Vagina (tissue), 2 donors: ENCODE measurements around the gene CFAP47.

Source experiments
- CTCF ChIP-seq, 3 experiments: fragments of 450-650 bp in 2 of 3; fragments of 200-600 bp in 1 of 3; sonication (generic) in 1 of 3; IDR thresholded peaks; one replicate each; pipeline ENCODE4 v1.5.1; 2017 to 2019; ENCODE audit warnings: antibody characterized with exemption in 3 of 3, mild to moderate bottlenecking in 2 of 3, moderate library complexity in 2 of 3
- POLR2AphosphoS5 ChIP-seq, 2 donors: sonication (generic); formaldehyde crosslinking; IDR thresholded peaks; one replicate each; pipeline ENCODE4 v1.9.0; 2017; ENCODE audit warnings: antibody characterized with exemption in 2 of 2, mild to moderate bottlenecking in 2 of 2, low read depth in 1 of 2; ENCODE audit not compliant: insufficient read depth in 1 of 2

GRCh38 chrX:36431819-36432218 is 512.3 kb downstream of the CFAP47 start:
- TF ChIP-seq CTCF (IDR thresholded peaks at IDR 0.05), result no peak
- no peak for TF ChIP-seq POLR2AphosphoS5 (IDR thresholded peaks at IDR 0.05; ENCODE audit: insufficient read depth in 1 of 2, low read depth in 1 of 2)
